WTC11 (cell line): ENCODE measurements around the gene HRH1. TPM values are rescaled to one million over a fixed set of nuclear protein-coding genes. Genes with fewer than 3 reads are reported as not detected.
A peak's percentile ranks its signal among the peaks of the same experiment; 100 is the strongest.

ENCODE experiments used
- ATAC-seq: fragments of 200-7000 bp; cut with Tn5 transposase; 2 replicates; pipeline ENCODE4 v1.10.0; 2021; ENCODE audit warnings: mild to moderate bottlenecking, moderate library complexity
- CTCF ChIA-PET: fragments of 300-600 bp; sonication (Branson Sonifier 250); formaldehyde crosslinking; loops from one replicate; lab custom pipeline; 2021; ENCODE audit warnings: antibody characterized with exemption; lab: Charles Lee
- POLR2A ChIA-PET: fragments of 350-600 bp; sonication (Branson Sonifier 250); formaldehyde crosslinking; loops from one replicate; lab custom pipeline; 2021; ENCODE audit warnings: antibody characterized with exemption; lab: Charles Lee
- DNase-seq: peaks from one replicate; pipeline ENCODE4 v3.0.0; 2021; ENCODE audit warnings: low spot score
- H3K27ac Mint-ChIP-seq: 2 replicates; pipeline ENCODE4 v1.8.0; 2021; ENCODE audit warnings: mixed read lengths
- H3K27me3 Mint-ChIP-seq: 2 replicates; pipeline ENCODE4 v1.8.0; 2021; ENCODE audit warnings: low read depth, mild to moderate bottlenecking, moderate library complexity, mixed read lengths
- H3K36me3 Mint-ChIP-seq: 2 replicates; pipeline ENCODE4 v1.8.0; 2021; ENCODE audit warnings: mixed read lengths
- H3K4me1 Mint-ChIP-seq: 2 replicates; pipeline ENCODE4 v1.8.0; 2022; ENCODE audit warnings: mixed read lengths
- H3K4me3 Mint-ChIP-seq: 2 replicates; pipeline ENCODE4 v1.8.0; 2021; ENCODE audit warnings: mild to moderate bottlenecking, moderate library complexity, mixed read lengths
- H3K9me3 Mint-ChIP-seq: 2 replicates; pipeline ENCODE4 v1.8.0; 2021; ENCODE audit warnings: mixed read lengths
- ATF6 ChIP-seq: sonication (generic); formaldehyde crosslinking; IDR thresholded peaks from 2 replicates; pipeline ENCODE4 v1.8.1; 2023; ENCODE audit warnings: mild to moderate bottlenecking, missing genetic modification reagents
- FOXK1 ChIP-seq: sonication (generic); formaldehyde crosslinking; IDR thresholded peaks from 2 replicates; pipeline ENCODE4 v1.8.0; 2022; ENCODE audit warnings: mild to moderate bottlenecking, moderate library complexity, missing genetic modification reagents
- KAT7 ChIP-seq: sonication (generic); formaldehyde crosslinking; IDR thresholded peaks from 2 replicates; pipeline ENCODE4 v1.8.1; 2023; ENCODE audit warnings: missing genetic modification reagents, mild to moderate bottlenecking, borderline replicate concordance
- PRRX2 ChIP-seq: fragments of 250-450 bp; sonication (Bioruptor Pico); IDR thresholded peaks from 2 replicates; pipeline ENCODE4 v1.8.0; 2021; ENCODE audit warnings: mild to moderate bottlenecking
- RORB ChIP-seq: fragments of 250-450 bp; sonication (Bioruptor Pico); IDR thresholded peaks from 2 replicates; pipeline ENCODE4 v1.9.0; 2021; ENCODE audit warnings: mild to moderate bottlenecking
- SMAD3 ChIP-seq: sonication (generic); formaldehyde crosslinking; IDR thresholded peaks from 2 replicates; pipeline ENCODE4 v1.8.0; 2022; ENCODE audit warnings: missing genetic modification reagents, mild to moderate bottlenecking, borderline replicate concordance
- SOX15 ChIP-seq: fragments of 250-450 bp; sonication (Bioruptor Pico); IDR thresholded peaks from 2 replicates; pipeline ENCODE4 v1.9.0; 2021; ENCODE audit warnings: mild to moderate bottlenecking
- ZBTB43 ChIP-seq: sonication (generic); formaldehyde crosslinking; IDR thresholded peaks from 2 replicates; pipeline ENCODE4 v1.8.1; 2023; ENCODE audit warnings: mild to moderate bottlenecking, missing genetic modification reagents
- ZNF121 ChIP-seq: sonication (generic); formaldehyde crosslinking; IDR thresholded peaks from 2 replicates; pipeline ENCODE4 v1.8.0; 2023; ENCODE audit warnings: missing genetic modification reagents
- ZNF317 ChIP-seq: sonication (generic); formaldehyde crosslinking; IDR thresholded peaks from 2 replicates; pipeline ENCODE4 v1.8.1; 2023; ENCODE audit warnings: low read depth, mild to moderate bottlenecking, moderate library complexity, missing genetic modification reagents, borderline replicate concordance
- total RNA-seq: library from RNA; stranded (reverse); gene quantifications from 3 replicates; pipeline ENCODE4 v1.2.3, GENCODE V29; 2021
- TF ChIP-seq, protein P1 (sequence below): fragments of 200-600 bp; IDR thresholded peaks from 2 replicates; pipeline ENCODE4 v1.8.0; 2022; ENCODE audit warnings: antibody characterized with exemption
- TF ChIP-seq, protein P2 (sequence below): sonication (generic); formaldehyde crosslinking; conservative IDR thresholded peaks from 2 replicates; pipeline ENCODE4 v1.8.1; 2023; ENCODE audit warnings: mild to moderate bottlenecking, low read depth, missing genetic modification reagents, moderate library complexity

The HRH1 gene
- total RNA-seq, 1 experiment from 2014 or later = not detected

GRCh38 chr3:11168406-11168805, 14.1 kb downstream of the HRH1 start:
- no peaks in the 10 kb centered on the region for H3K27me3 Mint-ChIP-seq
- H3K36me3 Mint-ChIP-seq = no peaks in the 10 kb centered on the region
- no peak overlapping the region for H3K27ac Mint-ChIP-seq
- ChIA-PET CTCF (no interaction called here), POLR2A (no interaction called here)
- DNase-seq (no peak), ATAC-seq (no peak)
- no peaks in the 10 kb centered on the region for H3K4me1 Mint-ChIP-seq
- no peak overlapping the region for H3K4me3 Mint-ChIP-seq
- TF ChIP-seq ATF6 (no peak), RORB (no peak)
- H3K9me3 Mint-ChIP-seq = no peaks in the 10 kb centered on the region

DNA sequence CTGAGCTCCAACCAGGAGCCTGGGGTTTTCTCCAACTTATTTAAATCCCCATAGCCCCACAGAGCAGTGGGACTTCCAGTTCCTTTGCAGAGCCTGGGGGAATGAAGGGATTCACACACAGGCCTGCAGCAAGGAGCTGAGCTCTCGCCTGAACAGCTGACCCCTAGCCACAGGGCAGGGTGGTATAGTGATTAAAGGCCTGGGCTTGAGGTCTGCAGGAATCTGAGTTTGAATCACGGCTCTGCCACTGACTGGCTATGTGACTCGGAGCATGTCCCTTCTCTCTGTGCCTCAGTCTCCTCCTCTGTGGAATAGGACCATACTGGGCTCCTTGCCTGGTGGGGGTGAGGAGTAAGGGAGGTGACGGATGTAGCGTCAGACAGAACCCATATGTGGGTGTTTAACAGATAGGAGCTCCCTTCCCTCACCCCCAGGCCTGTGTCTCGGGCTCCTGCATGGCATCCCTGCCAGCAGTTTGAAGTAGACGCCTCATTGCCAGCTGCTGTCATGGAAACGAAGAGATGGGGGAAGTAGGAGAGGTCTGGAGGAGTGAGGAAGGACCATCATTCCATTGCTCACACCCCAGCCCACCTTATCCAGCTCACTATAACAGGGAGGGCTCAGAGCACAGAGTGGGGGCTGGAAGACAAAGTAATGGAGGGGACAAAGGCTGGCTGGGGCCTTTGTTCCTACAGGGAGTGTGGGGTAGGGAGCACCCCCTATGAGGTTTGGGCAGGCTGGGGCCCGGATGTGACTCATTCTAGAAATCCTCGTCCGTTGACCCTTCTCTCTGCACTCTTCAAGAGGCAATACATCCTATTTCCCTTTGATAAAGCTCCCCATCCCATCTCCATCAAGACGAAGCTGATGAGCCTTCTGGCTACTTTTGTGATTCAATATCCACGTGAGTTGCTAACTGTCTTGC, 14.8 kb downstream of the HRH1 start:
- H3K4me3 Mint-ChIP-seq = no peak overlapping the region
- H3K27ac Mint-ChIP-seq = no peak overlapping the region
- no peak for ATAC-seq
- DNase-seq = no peak
- ChIA-PET CTCF (interaction anchor here (0.5 to 2.0 kb wide), 4 partner anchors 7 to 616 kb away, joined by 5 to 8 read pairs (median 6); partner anchors contain the start of gene HRH1), POLR2A (no interaction called here)
- TF ChIP-seq FOXK1 (CRISPR knock-in tag) (no peak), ZNF317 (CRISPR knock-in tag) (no peak), PRRX2 (CRISPR knock-in tag) (no peak)
- TF ChIP-seq, protein P1, sequence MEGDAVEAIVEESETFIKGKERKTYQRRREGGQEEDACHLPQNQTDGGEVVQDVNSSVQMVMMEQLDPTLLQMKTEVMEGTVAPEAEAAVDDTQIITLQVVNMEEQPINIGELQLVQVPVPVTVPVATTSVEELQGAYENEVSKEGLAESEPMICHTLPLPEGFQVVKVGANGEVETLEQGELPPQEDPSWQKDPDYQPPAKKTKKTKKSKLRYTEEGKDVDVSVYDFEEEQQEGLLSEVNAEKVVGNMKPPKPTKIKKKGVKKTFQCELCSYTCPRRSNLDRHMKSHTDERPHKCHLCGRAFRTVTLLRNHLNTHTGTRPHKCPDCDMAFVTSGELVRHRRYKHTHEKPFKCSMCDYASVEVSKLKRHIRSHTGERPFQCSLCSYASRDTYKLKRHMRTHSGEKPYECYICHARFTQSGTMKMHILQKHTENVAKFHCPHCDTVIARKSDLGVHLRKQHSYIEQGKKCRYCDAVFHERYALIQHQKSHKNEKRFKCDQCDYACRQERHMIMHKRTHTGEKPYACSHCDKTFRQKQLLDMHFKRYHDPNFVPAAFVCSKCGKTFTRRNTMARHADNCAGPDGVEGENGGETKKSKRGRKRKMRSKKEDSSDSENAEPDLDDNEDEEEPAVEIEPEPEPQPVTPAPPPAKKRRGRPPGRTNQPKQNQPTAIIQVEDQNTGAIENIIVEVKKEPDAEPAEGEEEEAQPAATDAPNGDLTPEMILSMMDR = no peak
- H3K27me3 Mint-ChIP-seq = no peaks in the 10 kb centered on the region
- no peaks in the 10 kb centered on the region for H3K4me1 Mint-ChIP-seq
- H3K36me3 Mint-ChIP-seq = no peaks in the 10 kb centered on the region
- H3K9me3 Mint-ChIP-seq = no peaks in the 10 kb centered on the region

DNA sequence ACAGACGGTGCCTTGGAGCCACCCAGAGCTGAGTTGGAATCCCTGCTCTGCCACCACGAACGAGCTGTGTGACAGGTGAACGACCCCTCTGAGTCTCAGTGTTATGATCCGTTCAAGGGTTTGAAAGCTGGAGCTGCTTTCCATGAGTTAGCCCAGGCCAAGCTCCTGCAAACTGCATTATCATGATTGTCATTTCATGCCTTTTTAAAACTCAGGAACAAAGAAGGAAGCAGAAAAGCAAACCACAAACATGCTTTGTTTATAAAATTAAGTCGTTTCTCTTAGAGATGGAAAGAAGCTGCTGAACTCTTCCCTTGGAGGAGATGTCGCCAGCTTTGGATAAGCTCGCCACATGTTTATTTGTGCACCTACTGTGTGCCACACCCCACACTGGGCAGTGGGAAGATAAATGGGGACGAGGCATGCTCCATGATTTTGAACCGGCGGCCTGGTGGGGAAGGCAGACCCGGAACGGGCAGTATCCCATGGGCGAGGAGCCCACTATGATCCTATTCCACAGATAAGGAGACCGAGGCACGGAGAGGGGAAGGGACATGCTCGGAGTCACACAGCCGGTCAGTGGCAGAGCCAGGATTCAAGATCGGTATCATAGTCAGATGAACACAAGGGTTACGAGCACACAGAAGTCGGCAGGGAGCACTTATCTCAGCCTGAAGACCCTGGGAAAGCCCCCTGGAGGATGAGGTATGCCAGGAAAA, 15.9 kb downstream of the HRH1 start:
- Mint-ChIP-seq H3K4me3 (no peak overlapping the region), H3K27me3 (peaks cover 3% of the 10 kb centered on the region; the same call in 1 of the 2 replicates)
- CTCF ChIA-PET = interaction anchor here (0.5 to 2.7 kb wide), 5 partner anchors 8 to 617 kb away, joined by 5 to 16 read pairs (median 6); partner anchors contain the start of gene HRH1

More for the DNA sequence above, 15.9 kb downstream of the HRH1 start:
- POLR2A ChIA-PET = interaction anchor here (0.5 kb wide), 1 partner anchor 594 kb away, joined by 9 read pairs; no protein-coding TSS in a partner anchor
- no peak for DNase-seq
- TF ChIP-seq KAT7 (CRISPR knock-in tag) = no peak
- TF ChIP-seq SOX15 = no peak
- no peak for TF ChIP-seq ZBTB43
- TF ChIP-seq, protein P2, sequence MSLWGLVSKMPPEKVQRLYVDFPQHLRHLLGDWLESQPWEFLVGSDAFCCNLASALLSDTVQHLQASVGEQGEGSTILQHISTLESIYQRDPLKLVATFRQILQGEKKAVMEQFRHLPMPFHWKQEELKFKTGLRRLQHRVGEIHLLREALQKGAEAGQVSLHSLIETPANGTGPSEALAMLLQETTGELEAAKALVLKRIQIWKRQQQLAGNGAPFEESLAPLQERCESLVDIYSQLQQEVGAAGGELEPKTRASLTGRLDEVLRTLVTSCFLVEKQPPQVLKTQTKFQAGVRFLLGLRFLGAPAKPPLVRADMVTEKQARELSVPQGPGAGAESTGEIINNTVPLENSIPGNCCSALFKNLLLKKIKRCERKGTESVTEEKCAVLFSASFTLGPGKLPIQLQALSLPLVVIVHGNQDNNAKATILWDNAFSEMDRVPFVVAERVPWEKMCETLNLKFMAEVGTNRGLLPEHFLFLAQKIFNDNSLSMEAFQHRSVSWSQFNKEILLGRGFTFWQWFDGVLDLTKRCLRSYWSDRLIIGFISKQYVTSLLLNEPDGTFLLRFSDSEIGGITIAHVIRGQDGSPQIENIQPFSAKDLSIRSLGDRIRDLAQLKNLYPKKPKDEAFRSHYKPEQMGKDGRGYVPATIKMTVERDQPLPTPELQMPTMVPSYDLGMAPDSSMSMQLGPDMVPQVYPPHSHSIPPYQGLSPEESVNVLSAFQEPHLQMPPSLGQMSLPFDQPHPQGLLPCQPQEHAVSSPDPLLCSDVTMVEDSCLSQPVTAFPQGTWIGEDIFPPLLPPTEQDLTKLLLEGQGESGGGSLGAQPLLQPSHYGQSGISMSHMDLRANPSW (CRISPR knock-in tag) = no peak
- TF ChIP-seq SMAD3 (CRISPR knock-in tag) = no peak
- TF ChIP-seq ZNF121 (CRISPR knock-in tag) = no peak
- no peak for TF ChIP-seq ZNF317 (CRISPR knock-in tag)
- TF ChIP-seq, all 79 proteins: peak for 0
- H3K36me3 Mint-ChIP-seq = no peaks in the 10 kb centered on the region
- ATAC-seq = 0 out of 2 replicates have a peak, but pooled peaks have one; percentile 26
- H3K4me1 Mint-ChIP-seq = no peaks in the 10 kb centered on the region
- no peaks in the 10 kb centered on the region for H3K9me3 Mint-ChIP-seq
- no peak overlapping the region for H3K27ac Mint-ChIP-seq
